RCC 7860 (cell line): ENCODE results near the gene GGA3.
"Not testable (repeated sequence)": the region's sequence is repeated elsewhere in the genome, so short reads cannot be mapped to it uniquely, and the experiment has no call there.

Experiments used
- DNase-seq: peaks from one replicate; pipeline ENCODE4 v3.0.0-alpha.2; 2015; ENCODE audit warnings: low spot score
- FAIRE-seq: peaks from 2 replicates; lab custom pipeline; 2012; peaks lifted over from hg19 to GRCh38; lab: Jason Lieb, UNC

GGA3 gene

GRCh38 chr17:75261336-75262111 is at the start of gene GGA3, which contains the start of gene MRPS7:
Gene GGA3, minus strand, starts transcription at chr17:75261606. Its CDS starts 19 bp downstream, at chr17:75261587.
Gene MRPS7, plus strand, starts transcription at chr17:75261879. Its CDS starts 22 bp downstream, at chr17:75261901.
- FAIRE-seq (peak; percentile 36), DNase-seq (peak; percentile 78)

DNA sequence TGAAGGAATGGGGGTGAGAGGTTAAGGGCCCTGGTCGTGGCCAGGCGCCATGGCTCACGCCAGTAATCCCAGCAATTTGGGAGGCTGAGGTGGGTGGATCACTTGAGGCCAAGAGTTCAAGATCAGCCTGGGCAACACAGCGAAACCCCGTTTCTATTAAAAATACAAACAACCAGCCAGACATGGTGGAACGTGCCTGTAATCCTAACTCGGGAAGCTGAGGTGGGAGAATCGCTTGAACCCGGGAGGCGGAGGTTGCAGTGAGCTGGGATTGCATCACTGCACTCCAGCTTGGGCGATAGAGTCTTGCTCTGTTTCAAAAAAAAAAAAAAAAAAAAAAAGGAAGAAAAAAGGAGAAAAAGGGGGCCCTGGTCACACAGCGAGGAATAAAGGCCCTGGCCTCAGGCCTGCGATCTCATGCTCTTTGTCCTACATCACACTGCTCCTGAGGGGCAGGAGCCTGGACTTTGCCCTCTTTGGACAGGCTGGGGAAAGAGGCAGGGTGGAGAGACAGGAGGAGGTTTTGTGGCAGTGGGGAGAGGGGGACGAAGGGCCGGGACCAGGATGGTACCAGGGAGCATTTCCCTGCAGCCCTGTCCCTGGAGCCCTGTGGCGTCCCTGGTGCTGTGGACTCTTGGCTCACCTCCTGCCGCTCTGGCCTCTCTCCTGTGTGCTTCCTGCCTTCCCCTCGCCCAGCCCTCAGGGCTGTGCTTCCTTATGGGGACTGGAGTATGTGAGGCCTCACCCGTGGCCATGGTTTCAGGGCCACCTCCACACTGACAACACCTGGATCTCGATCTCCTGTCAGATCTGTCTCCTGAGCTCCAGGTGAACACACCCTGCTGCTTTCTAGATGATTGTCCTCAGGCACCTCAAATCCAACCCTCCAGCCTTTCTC is 47.6 kb upstream of the GGA3 start:
- FAIRE-seq: no peak
- DNase-seq: no peak

DNA sequence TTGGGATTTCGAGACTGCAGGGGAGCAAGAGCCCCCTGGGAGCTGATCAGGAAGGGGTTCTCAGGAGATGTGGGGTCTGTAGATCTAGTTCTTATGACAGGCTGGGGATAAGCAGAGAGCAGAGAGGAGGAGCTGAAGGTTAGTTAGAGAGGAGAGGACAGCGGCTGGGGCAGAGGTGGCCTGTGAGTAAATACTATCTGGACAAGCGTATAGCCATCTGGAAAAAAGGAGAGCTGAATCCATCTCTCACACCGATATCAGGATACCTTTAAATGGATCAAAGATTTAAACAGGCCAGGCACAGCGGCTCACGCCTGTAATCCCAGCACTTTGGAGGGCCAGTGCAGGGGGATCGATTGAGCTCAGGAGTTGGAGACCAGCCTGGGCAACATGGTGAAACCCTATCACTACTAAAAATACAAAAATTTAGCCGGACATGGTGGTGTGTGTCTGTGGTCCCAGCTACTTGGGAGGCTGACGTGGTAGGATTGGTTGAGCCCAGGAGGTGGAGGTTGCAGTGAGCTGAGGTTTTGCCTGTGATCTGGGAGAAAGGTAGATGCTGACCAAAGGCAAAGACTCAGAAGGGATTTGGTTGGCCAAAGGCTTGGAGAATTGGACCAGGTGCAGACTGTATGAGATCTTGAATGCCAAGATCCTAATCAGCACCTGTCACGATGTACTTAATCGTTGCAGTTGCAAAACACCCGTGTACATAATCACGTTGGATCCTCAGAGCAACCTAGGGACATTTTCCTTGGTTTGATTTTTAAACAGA is 46.7 kb upstream of the GGA3 start:
- DNase-seq (no peak), FAIRE-seq (no peak)

GRCh38 chr17:75301502-75302206 is 40.2 kb upstream of the GGA3 start:
- FAIRE-seq (no peak), DNase-seq (no peak)

GRCh38 chr17:75301049-75301448 is 39.6 kb upstream of the GGA3 start:
- no peak for FAIRE-seq
- no peak for DNase-seq

DNA sequence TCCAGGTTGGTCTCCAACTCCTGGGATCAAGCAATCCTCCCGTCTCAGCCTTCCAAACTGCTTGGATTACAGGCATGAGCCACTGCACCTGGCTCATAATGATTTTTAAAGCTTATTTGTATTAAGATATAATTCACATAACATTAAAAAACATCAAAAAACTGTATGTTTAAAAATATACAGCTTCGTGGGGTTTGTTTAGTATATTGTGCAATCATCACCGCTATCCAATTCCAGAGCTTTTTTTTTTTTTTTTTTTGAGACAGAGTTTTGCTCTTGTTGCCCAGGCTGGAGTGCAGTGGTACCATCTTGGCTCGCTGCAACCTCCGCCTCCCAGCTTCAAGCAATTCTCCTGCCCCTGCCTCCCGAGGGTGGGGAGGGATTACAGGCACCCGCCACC is 38.9 kb upstream of the GGA3 start:
- no peak for DNase-seq
- no peak for FAIRE-seq

- DNase-seq: no peak
- FAIRE-seq: no peak
Observed at GRCh38 chr17:75295201-75296158, 34.1 kb upstream of the GGA3 start.

DNA sequence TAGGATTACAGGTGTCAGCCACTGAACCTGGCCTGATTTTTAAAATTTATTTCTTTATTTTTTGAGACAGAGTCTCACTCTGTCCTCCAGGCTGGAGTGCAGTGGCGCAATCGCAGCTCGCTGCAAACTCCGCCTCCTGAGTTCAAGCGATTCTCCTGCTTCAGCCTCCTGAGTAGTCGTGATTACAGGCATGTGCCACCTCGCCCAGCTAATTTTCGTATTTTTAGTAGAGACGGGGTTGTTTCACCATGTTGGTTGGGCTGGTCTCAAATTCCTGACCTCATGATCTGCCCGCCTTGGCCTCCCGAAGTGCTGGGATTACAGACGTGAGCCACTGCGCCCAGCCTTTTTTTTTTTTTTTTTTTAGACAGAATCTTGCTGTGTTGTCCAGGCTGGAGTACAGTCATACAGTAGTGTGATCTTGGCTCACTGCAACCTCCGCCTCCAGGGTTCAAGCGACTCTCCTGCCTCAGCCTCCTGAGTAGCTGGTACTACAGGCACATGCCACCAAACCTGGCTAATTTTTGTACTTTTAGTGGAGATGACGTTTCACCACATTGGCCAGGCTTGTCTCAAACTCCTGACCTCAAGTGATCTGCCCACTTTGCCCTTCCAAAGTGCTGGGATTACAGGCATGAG is 31.5 kb upstream of the GGA3 start:
- not testable (repeated sequence) for DNase-seq, FAIRE-seq

GRCh38 chr17:75289832-75290337 is 28.5 kb upstream of the GGA3 start:
- FAIRE-seq: no peak
- DNase-seq: no peak

DNA sequence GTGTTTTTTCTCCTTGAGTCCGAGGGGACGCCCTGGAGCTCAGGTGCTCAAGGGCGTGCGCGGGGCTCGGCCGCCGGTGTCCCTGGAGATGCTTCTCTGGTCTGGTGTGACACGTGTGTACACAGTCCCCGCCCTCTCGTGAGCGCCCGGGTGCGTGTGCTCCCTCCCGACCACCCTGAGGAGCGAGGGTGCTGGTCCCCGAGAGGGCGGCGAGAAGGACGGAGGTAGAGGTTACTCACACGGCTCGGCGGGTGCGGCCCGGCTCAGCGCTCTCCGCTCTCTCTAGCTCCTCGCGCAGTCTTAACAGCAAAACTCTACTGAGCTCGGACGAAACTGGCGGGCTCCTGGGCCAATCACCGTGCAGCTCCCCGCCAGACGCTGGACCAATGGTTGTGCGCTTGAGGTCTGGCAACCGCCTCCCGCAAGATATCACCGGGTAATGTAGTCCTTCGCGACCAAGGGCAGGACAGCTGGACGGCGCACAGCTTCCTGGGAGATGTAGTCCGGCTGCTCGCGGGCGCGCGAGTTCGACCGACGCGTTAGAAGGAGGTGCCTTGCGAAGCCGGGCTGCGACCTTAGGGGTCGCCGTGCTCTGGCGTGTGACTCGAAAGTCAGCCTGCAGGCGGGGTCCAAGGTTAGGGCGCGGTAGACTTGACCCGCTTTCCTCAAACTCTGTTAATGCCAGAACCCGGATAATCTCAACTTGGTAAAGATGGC is 27.9 kb upstream of the GGA3 start, which contains the start of gene SLC25A19:
TSS of gene SLC25A19 (minus strand) at position 319 of the 717 bp plus-strand sequence. CDS start 2,669 bp downstream, outside the sequence.
- DNase-seq (peak; percentile 98), FAIRE-seq (peak; percentile 83)

DNA sequence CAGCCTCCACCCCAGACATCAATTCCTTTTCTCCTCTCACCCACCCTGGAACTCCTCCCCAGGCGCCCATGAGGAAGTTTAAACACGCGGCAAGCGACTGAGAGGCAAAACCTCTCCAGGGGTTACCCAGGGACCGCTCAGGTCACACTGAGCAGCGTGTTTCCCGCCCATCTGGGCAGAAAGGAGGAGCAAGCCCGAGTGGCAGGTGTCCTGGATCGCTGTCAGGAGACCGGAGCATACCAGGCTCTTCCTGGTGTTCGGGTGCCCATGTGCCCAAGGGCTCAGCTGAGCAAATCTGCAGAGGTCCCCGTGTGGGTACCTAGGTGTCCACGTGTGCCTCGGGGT is 27.3 kb upstream of the GGA3 start:
- FAIRE-seq (no peak), DNase-seq (peak; percentile 10)

- DNase-seq (no peak), FAIRE-seq (no peak)
Observed at GRCh38 chr17:75288359-75288758, 27.0 kb upstream of the GGA3 start.

DNA sequence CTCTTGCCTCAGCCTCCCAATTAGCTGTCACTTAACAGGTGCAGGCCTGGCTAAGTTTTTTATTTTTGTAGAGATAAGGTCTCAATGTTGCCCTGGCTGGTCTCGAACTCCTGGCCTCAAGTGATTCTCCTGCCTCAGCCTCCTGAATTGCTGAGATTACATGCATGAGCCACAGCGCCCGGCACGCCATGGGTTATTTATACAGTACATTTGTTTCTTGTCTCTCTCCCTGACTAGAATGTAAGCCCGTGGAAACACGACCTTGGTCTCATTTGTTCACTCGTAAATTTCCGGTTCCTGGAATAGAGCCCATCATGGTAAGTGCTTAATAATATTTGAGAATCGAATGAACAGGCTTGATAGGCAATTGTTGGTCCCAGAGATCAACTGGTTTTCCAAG is 25.8 kb upstream of the GGA3 start:
- no peak for FAIRE-seq

DNA sequence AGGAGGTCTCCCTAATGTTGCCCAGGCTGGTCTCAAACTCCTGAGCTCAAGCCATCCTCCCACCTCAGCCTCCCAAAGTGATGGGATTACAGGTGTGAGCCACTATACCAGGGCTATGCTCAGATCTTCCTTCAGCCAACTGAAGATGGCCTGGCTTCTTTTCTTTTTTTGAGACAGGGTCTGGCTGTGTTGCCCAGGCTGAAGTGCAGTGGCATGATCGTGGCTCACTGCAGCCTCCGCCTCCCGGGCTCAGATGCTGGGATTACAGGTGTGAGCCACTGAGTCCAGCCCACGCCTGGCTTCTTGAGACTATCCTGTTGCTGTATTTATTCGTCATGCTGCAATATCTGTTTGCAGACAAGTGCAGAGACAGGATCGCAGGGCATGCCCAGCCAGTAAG is 23.7 kb upstream of the GGA3 start:
- DNase-seq (no peak), FAIRE-seq (no peak)

More for the DNA sequence above, 25.8 kb upstream of the GGA3 start:
- no peak for DNase-seq

DNA sequence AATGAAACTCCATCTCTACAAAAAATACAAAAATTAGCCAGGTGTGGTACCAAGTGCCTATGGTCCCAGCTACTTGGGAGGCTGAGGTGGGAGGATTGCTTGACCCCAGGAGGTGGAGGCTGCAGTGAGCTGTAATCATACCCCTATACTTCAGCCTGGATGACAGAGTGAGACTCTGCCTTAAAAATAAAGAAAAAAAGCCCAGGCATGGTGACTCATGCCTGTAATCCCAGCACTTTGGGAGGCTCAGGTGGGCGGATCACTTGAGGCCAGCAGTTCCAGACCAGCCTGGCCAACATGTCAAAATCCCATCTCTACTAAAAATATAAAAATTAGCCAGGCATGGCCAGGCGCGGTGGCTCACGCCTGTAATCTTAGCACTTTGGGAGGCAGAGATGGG is 18.8 kb upstream of the GGA3 start:
- DNase-seq, FAIRE-seq: not testable (repeated sequence)

DNA sequence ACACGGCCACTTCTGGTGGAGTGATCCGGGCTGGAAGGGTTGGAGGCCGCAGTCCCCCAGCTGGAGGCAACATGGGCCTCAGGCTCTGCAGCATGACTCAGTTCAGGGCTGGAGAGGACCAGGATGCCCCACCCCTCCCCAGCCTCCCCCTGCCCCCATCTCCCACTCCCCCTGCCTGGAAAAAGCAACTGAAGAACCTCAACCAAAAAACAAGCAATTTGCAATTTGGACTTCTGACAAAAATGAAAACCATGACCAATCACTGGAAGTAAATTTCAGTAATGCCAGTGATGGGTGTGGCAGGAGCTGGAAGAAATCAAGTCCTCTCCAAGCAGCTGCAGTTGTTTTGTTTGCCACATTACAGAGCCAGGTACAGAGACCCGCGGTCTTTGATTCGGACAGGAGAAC is 16.3 kb upstream of the GGA3 start:
- no peak for FAIRE-seq
- DNase-seq: no peak

DNA sequence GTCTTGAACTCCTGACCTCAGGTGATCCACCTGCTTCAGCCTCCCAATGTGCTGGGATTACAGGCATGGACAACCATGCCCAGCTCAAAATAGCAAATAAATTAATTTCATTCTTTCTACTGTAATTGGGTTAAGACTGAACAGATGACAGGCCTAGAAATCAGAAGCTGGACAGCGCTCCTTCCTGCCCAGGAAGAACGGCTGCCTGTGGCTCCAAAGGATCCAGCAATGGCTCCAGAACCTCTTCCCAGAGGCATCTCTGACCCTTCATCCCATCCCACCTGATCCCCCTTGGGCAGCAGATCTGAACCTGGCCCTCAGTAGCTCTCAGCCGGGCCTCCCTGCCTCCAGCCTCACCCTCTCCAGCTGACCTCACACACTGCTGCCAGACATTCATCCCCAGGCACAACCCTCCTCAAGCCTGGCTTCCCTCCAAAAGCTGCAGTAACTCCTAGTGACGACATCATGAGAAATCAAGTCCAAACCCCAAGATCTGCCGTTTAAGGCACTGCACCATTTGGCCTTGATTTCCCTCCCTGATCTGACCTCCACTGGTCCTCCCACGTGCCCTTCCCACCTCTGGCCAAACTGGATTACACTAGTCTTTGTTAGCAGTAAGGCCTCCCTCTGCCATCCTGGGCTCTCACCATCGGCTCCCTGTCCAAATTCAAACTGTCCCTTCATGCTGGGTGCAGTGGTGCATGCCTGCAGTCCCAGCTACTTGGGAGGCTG is 12.7 kb upstream of the GGA3 start:
- DNase-seq (peak; percentile 60), FAIRE-seq (no peak)
